ENCODE data around the gene GZMB.

GZMB gene

GRCh38 chr14:24679248-24679961, 45.4 kb upstream of the GZMB start:
- H3K79me2 ChIP-seq (ENCODE audit: low read length): no peaks in the 10 kb centered on the region
- no peaks in the 10 kb centered on the region for H3K9me2 ChIP-seq (replicated peaks; ENCODE audit: insufficient read depth, low read length)
- H3K4me3 ChIP-seq (ENCODE audit: low read length): no peak overlapping the region
- H3K27ac ChIP-seq (ENCODE audit: low read length): no peak overlapping the region
- peaks cover 5% of the 10 kb centered on the region; the same call in 1 of the 2 replicates for H3K4me1 ChIP-seq (ENCODE audit: low read length)
- H3K9me3 ChIP-seq (replicated peaks; ENCODE audit: insufficient read depth, low read length): no peaks in the 10 kb centered on the region
- TF ChIP-seq EZH2phosphoT487 (IDR thresholded peaks at IDR 0.05; ENCODE audit: low read length): no peak
- no peak for TF ChIP-seq CTCF (IDR thresholded peaks at IDR 0.05; ENCODE audit: low read length)
- no peak for TF ChIP-seq EZH2 (optimal IDR thresholded peaks at IDR 0.05; ENCODE audit: low read depth, low read length)
- H3F3A ChIP-seq (ENCODE audit: insufficient read depth, low read length): peaks cover 5% of the 10 kb centered on the region
- H3K9ac ChIP-seq (ENCODE audit: low read length): no peak overlapping the region
- H3K36me3 ChIP-seq (replicated peaks; ENCODE audit: insufficient read depth, low read length): no peaks in the 10 kb centered on the region
- DNase-seq: no peak
- no peak overlapping the region for H2AFZ ChIP-seq (ENCODE audit: low read length)
- H3K27me3 ChIP-seq (replicated peaks; ENCODE audit: insufficient read depth, low read length): no peaks in the 10 kb centered on the region
- no peaks in the 10 kb centered on the region for H4K20me1 ChIP-seq (ENCODE audit: insufficient read depth, low read length)
- H3K4me2 ChIP-seq (ENCODE audit: low read depth, low read length): no peak overlapping the region

GRCh38 chr14:24678801-24679247, 44.8 kb upstream of the GZMB start:
- H3K9me2 ChIP-seq (replicated peaks; ENCODE audit: insufficient read depth, low read length): no peaks in the 10 kb centered on the region
- H3K27me3 ChIP-seq (replicated peaks; ENCODE audit: insufficient read depth, low read length): no peaks in the 10 kb centered on the region
- H3K79me2 ChIP-seq (ENCODE audit: low read length): no peaks in the 10 kb centered on the region
- H2AFZ ChIP-seq (ENCODE audit: low read length): peak overlapping the region; percentile 86
- peak overlapping the region; percentile 50; the same call in 1 of the 2 replicates for H3K4me3 ChIP-seq (ENCODE audit: low read length)
- peak; percentile 75 for DNase-seq
- peak overlapping the region; percentile 55; the same call in 1 of the 2 replicates for H3K9ac ChIP-seq (ENCODE audit: low read length)
- no peak for TF ChIP-seq EZH2phosphoT487 (IDR thresholded peaks at IDR 0.05; ENCODE audit: low read length)
- peak; percentile 84 for TF ChIP-seq CTCF (IDR thresholded peaks at IDR 0.05; ENCODE audit: low read length)
- peaks cover 11% of the 10 kb centered on the region for H3F3A ChIP-seq (ENCODE audit: insufficient read depth, low read length)
- peaks cover 9% of the 10 kb centered on the region; the same call in 1 of the 2 replicates for H3K4me1 ChIP-seq (ENCODE audit: low read length)
- no peak overlapping the region for H3K27ac ChIP-seq (ENCODE audit: low read length)
- H3K4me2 ChIP-seq (ENCODE audit: low read depth, low read length): peak overlapping the region; percentile 65; the same call in 1 of the 2 replicates
- no peaks in the 10 kb centered on the region for H3K9me3 ChIP-seq (replicated peaks; ENCODE audit: insufficient read depth, low read length)
- H4K20me1 ChIP-seq (ENCODE audit: insufficient read depth, low read length): no peaks in the 10 kb centered on the region
- no peaks in the 10 kb centered on the region for H3K36me3 ChIP-seq (replicated peaks; ENCODE audit: insufficient read depth, low read length)

- H3F3A ChIP-seq (ENCODE audit: insufficient read depth, low read length): peaks cover 19% of the 10 kb centered on the region
- no peaks in the 10 kb centered on the region for H3K79me2 ChIP-seq (ENCODE audit: low read length)
- TF ChIP-seq EZH2phosphoT487 (IDR thresholded peaks at IDR 0.05; ENCODE audit: low read length): no peak
- no peak for TF ChIP-seq EZH2 (optimal IDR thresholded peaks at IDR 0.05; ENCODE audit: low read depth, low read length)
- no peak for TF ChIP-seq CTCF (IDR thresholded peaks at IDR 0.05; ENCODE audit: low read length)
- H3K9ac ChIP-seq (ENCODE audit: low read length): no peak overlapping the region
- H3K4me2 ChIP-seq (ENCODE audit: low read depth, low read length): no peak overlapping the region
- no peaks in the 10 kb centered on the region for H3K9me3 ChIP-seq (replicated peaks; ENCODE audit: insufficient read depth, low read length)
- no peak overlapping the region for H3K27ac ChIP-seq (ENCODE audit: low read length)
- no peaks in the 10 kb centered on the region for H3K27me3 ChIP-seq (replicated peaks; ENCODE audit: insufficient read depth, low read length)
- H3K9me2 ChIP-seq (replicated peaks; ENCODE audit: insufficient read depth, low read length): no peaks in the 10 kb centered on the region
- H3K36me3 ChIP-seq (replicated peaks; ENCODE audit: insufficient read depth, low read length): no peaks in the 10 kb centered on the region
- no peaks in the 10 kb centered on the region for H4K20me1 ChIP-seq (ENCODE audit: insufficient read depth, low read length)
- peaks cover 12% of the 10 kb centered on the region; the same call in 1 of the 2 replicates for H3K4me1 ChIP-seq (ENCODE audit: low read length)
- no peak overlapping the region for H3K4me3 ChIP-seq (ENCODE audit: low read length)
- DNase-seq: no peak
- no peak overlapping the region for H2AFZ ChIP-seq (ENCODE audit: low read length)
Observed at GRCh38 chr14:24677956-24678355, 44.0 kb upstream of the GZMB start.

Data from MM.1S (cell line).